ENCODE measurements around the gene DCAF8. TPM values are rescaled to one million over a fixed set of nuclear protein-coding genes. Genes with fewer than 3 reads are reported as not detected.

Gene DCAF8
- polyA plus RNA-seq, 1 donor, result 285 TPM

DNA sequence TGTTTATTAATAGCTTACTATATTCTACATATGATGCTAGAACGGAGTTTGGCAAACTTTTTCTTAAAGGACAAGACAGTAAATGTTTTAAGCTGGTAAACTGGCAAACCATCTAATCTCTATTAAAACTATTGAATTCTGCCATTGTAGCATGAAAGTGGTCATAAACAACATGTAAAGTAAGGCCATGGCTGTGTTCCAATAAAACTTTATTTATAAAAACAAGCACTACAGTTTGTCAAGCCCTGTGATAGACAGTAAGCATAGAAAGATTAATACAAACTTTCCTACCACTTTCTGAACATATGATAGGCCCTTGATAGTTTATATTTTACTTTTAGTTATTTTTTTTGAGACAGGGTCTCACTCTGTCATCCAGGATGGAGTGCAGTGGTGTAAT is 34.8 kb downstream of the DCAF8 start:
- no peak for DNase-seq

DNA sequence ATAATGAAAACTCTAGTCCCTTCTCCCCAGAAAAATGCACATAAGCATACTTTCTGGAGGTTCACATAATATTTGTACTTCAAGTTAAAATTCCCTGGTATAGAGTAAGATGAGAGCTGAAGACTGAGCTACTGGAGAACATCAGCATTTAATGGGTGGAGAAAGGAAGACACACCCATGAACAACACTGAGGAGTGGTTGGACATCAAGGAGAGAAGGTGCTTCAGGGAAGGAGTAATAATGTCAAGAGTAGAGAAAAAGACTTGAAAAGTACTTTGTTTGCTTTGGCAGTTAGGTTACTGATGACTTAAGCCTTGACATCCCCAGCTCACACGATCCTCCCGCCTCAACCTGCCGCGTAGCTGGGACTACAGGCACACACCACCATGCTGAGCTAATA is 35.3 kb downstream of the DCAF8 start:
- DNase-seq, result no peak

DNA sequence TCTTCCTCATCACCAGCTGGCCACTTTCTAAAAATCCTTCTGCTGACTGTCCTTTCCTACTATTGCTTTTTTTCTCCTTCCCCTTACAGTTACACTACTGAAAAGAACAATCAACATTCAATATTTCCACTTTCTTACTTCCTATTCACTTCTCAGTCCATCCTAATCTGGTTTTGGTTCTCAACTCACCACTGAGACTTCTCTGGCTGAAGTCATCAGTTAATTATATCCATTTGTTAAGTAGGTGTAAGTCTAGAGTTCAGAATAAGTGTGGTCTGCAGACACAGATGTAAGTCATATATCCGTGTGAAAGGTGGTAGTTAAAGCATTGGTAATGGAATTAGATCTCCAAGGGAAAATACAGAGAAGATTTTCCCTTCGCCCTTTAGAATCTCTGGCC is 35.7 kb downstream of the DCAF8 start:
- DNase-seq, result no peak

DNA sequence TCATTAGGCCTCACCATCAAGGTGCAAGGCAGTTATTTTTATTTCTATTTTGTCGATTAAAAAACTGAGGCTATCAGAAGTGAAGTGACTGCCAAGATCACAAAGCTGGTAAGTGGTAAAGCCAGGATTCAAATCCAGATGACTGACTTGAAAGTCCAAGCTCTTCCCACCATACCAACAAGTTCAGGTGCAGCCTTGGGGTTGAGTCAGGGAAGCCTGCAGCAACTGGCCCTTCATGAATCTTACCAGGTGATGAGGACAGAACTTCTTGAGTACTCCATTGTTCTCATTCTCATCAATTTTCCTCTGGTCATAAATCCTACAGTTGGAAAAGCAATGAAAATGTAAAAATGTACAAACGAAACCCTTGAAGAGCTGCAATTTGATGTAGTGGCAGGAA is 37.0 kb downstream of the DCAF8 start:
- DNase-seq, result no peak

DNA sequence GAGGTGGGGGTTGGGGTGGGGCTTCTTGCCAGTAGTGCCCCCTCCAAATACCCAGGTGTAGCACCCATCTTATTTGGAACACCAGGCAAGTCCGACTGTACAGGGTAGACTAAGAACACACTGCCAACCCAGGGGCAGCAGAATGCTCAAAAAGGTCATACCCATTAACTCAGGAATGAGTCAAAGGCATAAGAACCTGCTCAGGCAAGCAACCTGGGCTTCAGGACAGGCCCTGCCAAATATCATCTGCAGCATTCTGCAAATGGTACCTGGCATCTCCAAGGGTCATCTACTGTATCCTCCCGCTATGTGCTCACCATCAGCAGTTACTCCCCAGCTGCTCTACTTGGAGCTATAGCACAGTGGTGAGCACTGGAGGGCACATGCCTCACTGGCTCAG is 37.7 kb downstream of the DCAF8 start:
- no peak for DNase-seq

DNA sequence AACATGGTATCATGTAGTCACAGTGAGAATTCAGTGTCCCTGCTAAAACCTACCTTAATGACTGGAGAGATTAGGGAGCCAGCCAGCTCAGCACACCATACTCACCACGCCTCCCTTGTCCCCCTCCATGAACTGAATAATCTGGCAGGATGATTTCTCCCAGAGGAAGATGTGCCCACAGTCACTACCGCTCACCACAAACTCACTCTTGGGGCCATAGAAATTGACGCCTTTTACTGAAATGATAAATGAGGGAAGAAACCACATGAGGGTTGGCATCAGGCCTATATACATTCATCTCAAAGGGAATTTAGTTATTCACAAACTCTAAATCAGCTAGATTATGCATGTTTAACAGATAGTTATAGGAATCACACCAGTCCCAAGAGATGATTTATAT is 39.8 kb downstream of the DCAF8 start:
- no peak for DNase-seq

DNA sequence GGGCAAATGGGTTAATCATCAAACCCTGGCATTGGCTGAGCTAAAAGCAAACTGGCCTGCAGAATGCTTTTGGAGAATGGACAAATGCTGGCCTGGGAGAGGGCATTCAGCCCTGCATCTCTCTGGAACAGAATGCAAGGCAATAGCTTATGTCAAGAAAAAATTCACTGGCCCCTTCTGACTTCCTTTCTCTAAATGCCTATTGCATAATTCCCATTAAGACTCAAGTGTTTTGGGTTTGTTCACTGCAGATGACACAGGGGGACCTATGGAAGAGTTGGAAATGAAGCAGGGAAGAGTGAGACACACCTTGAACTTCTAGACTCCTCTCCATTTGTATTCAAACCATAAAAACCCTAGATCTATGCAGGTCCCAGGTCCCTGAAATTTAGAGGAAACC is 41.3 kb downstream of the DCAF8 start:
- no peak for DNase-seq

DNA sequence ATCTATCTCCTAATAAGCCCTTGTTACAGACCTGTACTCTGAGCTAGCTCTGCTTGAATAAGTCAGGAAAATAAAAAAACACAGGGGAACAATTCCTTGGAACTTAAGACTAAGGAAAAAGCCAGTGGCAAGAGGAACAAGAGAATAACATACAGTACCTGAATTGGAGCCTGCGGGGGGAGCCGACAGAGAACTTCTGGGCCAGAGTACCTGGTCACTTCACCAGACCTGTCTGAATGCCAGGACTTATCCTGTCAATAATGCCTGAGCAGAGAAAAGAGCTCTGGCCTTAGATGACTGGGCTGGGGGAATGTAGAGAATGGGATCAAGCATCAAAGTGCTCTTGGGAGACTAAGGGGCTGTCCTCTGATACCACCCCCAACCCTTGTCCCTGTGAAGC is 42.0 kb downstream of the DCAF8 start:
- no peak for DNase-seq

DNA sequence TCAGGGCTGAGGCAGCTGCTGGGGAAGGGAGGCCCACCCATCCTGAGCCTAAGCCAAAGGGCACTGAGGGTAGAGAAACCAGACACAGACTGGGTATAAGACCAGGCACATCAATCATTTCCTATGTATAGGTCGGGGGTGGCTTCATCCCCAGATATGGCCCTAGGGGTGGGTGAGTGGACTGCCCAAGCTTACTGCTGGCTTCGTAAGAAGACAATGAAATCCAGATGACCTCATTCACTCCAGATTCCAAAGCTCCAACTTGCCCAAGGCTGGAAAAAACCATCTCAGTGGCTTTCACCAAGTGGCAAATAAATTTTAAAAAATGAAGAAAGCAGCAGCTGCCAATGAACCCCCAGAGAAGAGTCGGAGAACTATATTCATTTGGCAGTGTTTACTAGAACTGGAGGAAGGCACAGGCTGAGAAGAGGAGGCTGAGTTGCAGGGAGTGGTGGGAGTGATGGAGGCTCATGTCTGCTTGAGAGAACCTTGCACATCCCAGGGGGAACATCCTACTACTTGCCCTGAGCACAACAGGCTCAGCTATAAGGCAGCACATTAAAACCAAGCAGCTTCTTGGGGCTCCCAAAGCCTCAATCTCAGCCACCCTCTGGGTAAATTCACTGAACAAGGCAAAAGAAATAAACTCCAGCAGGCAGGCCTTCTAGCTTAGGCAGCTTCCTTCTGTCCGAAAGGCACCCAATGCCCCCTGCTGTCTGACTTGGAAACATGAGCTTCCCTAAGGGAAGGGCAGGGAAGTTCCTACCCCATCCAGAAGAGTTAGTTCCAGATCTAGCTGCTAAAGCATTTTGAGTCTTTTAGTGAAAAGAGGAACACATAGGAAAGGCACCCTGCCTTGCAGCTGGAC is 43.1 kb downstream of the DCAF8 start:
- DNase-seq, result peak; percentile 42

DNA sequence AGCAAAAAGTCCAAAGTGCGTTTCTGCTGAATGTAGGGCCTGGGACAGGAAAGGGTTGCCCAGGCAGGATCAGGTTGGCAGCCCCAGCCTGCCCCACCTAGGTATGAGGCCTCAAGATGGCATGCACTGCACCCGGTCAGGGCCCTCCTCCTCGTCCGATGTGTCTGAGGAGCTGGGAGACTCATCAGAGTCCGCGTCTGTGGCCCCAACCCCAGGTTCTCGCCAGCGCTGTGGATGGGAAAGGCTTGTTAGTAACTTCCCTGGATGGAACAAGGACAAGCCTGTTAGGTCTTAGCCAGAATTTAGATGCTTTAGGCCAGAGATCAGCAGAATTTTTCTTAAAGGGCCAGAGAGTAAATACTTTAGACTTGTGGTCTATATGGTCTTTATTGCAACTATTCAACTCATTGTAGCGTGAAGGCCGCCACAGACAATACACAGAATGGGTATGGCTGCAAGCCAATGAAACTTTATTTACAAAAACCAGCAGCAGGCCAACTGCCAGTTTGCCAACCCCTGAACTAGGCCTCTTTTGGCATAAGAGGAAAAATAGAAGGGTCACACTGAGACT is 44.8 kb downstream of the DCAF8 start:
- DNase-seq, result no peak

DNA sequence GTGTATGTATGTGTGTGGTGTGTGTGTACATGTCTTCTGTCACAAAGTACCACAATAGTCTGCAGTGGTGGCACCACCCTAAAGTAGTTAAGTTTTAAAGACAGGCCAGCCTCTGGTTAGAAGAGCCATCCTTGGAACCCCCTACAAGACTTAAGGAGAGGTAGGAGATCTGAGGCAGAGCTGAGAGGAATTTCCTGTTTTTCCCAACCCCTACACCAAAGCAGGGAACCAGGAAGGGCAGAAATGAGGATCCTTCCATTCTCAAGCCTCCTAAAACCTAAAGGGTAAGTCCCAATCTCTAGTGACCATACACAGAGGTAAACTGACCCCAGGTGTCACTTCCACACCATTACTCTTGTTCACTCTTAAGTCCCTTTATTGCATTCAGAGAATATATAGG is 46.0 kb downstream of the DCAF8 start:
- DNase-seq, result no peak

DNA sequence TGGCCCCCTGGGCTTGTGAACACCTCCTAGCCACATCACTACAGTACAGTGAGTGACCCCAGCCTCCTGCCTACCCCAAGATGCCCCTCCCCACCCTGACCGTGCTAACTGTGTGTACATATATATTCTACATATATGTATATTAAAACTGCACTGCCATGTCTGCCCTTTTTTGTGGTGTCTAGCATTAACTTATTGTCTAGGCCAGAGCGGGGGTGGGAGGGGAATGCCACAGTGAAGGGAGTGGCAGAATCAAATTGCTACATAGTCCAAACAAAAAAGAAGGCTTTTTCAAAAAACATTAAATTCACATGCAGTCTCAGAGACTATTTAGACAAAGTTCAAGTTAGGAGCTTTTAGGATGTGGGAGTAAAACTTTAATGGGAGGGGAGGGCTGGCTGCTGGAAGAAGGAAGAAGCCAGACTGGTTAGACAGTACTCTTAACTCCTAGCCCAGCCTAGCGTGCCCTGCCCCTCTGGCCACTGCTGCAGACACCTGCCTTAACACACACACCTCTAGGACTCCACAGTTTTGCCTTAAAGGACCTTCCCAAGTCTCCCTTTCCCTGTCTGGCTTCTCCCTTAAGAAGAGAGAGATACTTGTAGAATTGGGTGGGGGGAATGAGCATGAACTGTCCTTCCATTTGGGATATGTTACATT is 47.7 kb downstream of the DCAF8 start:
- DNase-seq, result no peak

DNA sequence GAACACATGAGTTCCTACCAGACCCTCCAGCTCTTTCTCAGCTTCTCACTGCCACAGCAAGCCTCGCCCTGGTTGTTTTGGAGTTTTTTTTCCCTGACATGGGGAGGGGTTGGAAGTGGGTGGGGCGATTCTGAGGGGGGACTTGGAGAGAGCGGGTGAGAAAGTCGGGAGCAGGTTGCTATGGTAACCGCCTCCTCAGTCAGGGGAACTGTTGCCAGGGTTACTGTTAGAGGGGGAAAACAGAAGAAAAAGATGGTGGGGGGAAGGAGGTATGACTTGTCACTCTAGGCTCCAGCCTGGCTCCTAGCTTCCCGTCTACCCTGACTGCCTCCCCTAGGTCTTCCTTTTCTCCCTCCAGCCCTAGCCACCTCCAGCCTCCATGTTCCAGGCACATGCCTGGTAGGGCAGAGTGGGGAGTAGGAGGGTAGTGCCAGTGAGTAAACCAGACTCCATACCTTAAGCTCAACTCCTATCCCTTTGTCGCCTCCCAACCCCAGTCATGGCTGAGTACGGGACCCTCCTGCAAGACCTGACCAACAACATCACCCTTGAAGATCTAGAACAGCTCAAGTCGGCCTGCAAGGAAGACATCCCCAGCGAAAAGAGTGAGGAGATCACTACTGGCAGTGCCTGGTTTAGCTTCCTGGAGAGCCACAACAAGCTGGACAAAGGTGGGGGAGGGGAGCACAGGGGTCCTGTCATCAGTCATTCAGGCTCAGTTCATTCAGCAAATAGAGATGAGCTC is 51.1 kb downstream of the DCAF8 start:
- DNase-seq, result no peak

DNA sequence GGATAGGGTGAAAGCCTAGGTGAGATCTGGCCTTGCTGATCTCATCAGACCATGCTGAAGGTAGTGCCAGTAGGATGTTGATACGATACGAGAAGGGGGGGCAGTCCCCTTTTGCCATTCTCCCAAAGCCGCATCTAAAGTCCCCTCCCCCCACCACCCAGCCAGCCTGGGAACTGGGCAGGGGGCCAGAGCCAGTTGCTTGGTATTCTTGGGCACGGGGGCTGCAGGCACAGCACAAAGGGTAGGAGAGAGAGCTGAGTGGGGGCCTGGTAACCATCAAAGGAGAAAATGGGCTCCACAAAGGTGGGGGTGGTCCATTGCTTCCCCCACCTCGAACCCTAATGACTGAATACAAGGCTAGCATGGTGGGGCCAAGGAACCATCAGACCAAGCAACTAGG is 51.8 kb downstream of the DCAF8 start:
- no peak for DNase-seq

DNA sequence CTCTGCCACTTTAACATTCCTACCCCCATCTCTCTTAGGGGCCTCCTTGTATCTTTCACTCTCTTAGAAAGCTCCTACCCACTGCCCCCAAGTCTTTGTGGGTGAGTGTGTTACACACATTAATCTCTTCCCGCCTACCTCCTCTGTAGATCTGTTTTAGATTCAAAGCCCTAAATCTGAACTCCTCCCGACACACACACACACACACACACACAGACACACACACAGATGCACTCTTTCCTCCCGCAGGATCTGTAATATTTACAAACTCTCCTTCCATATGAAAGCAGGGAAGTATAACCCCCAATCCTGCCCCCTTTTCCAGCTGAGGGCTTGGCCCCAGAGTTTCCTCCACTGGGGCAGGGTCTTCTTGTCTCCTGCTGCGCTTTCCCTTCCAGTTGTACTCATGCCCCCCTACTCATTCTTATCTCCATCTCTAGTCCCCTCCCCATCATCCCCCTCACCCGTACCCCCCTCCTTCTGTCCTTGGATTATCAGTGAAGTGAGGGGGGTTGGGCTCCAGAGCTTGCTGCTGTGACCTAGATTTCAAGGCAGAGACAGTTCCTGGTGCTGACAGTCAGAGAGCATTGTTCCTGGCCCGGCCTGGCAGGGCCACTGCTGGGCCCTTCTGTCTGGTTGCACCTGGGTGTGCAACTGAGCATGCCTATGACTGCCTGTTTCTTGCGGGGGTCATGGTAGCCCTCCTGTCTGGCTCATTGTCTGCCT is 52.9 kb downstream of the DCAF8 start:
- no peak for DNase-seq

DNA sequence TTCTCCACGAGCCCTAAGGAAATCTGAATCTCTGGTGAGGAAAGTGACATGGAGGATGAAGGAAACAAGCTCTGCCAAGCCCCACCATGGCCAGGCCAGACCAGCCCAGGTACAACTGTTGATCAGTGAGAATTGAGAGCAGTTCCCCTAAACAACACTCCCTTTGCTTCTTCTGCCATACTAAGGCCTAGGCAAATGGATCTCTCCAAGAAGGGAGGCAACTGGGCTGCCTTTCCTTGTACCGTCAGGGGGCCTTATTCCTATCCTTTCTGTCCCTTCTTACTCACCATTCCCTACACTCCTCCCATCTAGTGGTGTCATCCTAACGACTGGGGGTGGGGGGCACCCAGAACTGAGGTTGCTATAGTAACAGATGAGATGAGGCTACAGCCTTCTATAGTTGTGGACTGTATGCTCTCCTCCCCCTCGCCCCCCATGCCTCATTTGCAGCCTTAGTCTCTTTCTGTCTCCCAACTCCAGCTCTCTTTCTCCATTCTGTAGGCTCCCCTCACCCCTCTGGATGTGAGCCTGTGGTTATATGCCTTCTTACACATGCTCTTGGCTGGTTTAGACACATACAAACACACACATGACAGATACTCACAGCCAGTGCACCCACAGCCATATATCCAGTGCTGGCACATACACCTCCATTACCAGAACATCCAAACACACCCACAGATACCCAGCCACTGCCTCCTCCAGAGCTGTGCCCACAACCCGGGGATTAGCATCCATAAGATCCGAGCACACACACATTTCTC is 53.6 kb downstream of the DCAF8 start:
- no peak for DNase-seq

DNA sequence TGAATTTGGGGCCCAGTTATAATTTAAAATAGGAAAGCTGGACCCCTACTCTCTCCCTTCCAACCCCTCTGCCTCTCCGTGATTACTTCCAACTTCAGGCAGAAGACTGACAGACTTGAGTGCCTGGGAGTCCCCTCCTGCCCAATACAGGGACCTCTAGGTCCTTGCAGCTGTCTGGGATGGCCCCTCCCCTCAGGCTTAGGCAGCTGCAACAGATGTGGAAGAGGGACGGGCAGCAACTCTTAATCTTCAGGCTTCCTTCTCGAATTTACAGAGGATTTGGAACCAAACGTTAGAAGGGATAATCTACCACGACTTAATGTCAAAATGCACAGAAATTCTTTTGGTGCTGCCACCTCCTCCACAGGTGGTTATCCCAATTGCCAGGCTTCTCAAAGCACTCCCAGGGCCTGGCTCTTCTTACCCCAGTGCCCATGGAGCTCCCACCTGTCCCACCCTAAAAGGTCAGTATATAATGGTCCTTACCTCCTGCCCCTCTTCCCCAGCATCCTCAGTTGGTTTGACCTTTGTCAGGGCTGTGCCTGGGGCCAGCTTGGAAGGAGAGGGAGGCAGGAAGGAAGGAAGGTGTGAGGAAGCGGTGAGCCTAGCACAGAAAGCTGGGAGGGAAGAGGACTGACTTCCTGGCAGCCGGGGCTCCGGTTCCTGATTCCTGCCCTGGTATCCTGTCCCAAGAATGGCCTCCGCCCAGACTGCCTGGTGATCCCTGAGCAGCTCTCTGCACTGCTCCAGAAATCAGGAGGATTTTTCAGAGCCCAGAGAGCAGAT is 54.4 kb downstream of the DCAF8 start:
- DNase-seq, result no peak

DNA sequence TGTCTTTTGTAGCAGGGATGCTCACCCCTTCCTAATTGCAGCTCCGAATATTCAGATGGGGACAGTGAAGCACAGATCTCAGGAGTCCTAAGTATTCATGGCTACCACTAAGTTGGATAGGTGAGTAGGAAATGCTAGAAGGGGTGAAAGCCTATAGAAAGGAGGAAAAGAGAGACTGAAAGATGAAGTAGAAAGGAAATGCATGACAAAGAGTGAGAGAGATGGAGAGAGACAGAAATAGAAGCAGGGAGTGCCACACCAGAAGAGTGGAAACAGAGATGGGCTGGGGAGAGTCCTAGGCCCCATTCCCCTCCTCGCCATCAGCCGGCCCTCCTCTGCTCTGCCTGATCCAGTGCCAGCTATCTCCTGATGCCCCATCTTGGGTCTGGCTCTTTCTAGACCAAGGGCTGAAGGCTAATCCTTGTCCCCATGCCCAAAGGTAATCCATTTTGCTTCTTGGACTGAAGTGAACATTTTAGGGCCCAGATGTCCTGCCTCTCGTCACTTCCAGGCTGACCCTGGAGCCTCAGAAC is 55.2 kb downstream of the DCAF8 start:
- DNase-seq, result no peak

DNA sequence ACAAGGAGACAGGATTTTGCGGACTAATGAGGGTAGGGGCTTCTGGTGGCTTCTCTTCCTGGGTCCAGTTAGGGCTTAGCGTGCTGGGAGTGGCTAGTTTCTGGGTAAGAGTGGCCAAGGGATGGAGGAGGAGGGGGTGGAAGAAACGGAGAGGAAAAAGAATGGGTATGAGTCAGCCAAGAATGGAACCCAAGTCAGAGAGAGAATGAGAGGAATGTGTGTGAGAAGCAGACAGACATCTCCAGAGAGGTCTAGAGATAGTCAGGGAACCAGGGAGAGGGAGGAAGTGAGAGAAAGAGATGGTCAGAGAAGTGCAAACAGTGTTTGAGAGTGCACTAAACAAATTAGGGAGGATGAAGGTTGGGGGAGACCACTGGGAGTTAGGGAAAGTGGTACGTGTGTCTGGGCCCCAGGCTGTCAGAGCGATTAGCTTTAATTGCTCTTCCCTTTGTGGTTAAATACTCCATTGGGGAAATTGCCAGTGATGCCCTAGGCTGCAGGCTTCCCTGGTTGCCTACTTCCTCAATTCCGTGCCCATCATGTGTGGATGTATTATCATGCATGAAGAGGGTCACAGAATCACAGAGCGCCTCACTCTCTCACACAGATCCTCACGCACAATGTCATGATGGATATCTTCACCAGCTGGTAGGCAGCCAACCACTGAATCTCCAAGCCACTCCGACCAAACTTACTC is 55.8 kb downstream of the DCAF8 start:
- no peak for DNase-seq

DNA sequence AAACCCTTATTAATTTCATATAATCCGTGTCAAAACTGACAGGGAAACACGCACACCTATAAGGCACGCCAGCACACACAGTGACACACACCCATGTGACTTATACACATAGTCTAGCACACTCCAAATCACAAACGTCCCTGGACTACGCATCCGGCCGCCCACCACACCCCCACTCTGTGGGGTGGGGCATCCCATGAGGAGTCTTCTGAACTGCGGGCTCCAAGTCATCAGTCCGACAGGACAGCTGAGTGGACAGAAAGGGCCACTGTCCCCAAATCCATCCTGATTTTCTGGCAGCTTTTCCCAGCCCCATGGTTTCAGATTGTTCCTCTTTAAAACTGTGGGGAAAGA is 56.3 kb downstream of the DCAF8 start:
- DNase-seq, result no peak
